K562 (cell line): ENCODE measurements around the gene PCGF6. TPM values are rescaled to one million over a fixed set of nuclear protein-coding genes. Genes with fewer than 3 reads are reported as not detected.

Experiments used
- ATAC-seq: fragments of 200-7000 bp; cut with Tn5 transposase; 3 replicates; pipeline ENCODE4 v1.9.1; 2020; ENCODE audit warnings: moderate library complexity
- BruUV-seq: library from RNA; stranded (reverse); fragments of 400-500 nt; replicated peaks from 2 replicates; lab custom pipeline; 2021; lab: Mats Ljungman, UMichigan
- CTCF ChIA-PET: fragments of 300-600 bp; formaldehyde crosslinking; extraction: SDS; loops from one replicate; lab custom pipeline; 2021; ENCODE audit warnings: low intra/inter-chr PET ratio; lab: Yijun Ruan, JAX
- POLR2A ChIA-PET: fragments of 300-600, 350-650 bp; sonication (Branson Sonifier 250); formaldehyde crosslinking; extraction: SDS; loops from one replicate; lab custom pipeline; 2021; ENCODE audit warnings: antibody characterized with exemption, inconsistent platforms; lab: Yijun Ruan, JAX
- DNase-seq, 4 experiments: peaks; one replicate each; pipeline versions ENCODE4 v3.0.0 to v3.0.0-alpha.2; 2011 to 2018; ENCODE audit warnings: low spot score in 3 of 4, mixed read lengths in 3 of 4; ENCODE audit errors: extremely low read depth in 1 of 4
- FAIRE-seq: peaks from 2 replicates; lab custom pipeline; 2011; peaks lifted over from hg19 to GRCh38; lab: Jason Lieb, UNC
- H2AFZ ChIP-seq: 2 replicates; pipeline ENCODE4 v1.6.0; 2011; ENCODE audit warnings: low read depth, low read length, control low read depth, inconsistent platforms
- H3K27ac ChIP-seq: fragments of 200-600 bp; 3 replicates; pipeline ENCODE4 v1.8.0; 2011; ENCODE audit warnings: low read depth, mild to moderate bottlenecking, control low read depth, inconsistent platforms, low read length, moderate library complexity, mixed read lengths; ENCODE audit errors: extremely low read depth
- H3K27me3 ChIP-seq, 2 experiments: fragments of 300-600 bp in 1 of 2; 2 replicates in 1 of 2; 3 replicates in 1 of 2; pipeline versions ENCODE4 v1.6.0 to v1.8.0; 2011; ENCODE audit warnings: inconsistent platforms in 2 of 2, low read length in 2 of 2, mild to moderate bottlenecking in 1 of 2, mixed read lengths in 1 of 2, moderate library complexity in 1 of 2; ENCODE audit not compliant: control insufficient read depth in 2 of 2, insufficient read depth in 2 of 2
- H3K36me3 ChIP-seq: fragments of 300-600 bp; 3 replicates; pipeline ENCODE4 v1.8.0; 2011; ENCODE audit warnings: mild to moderate bottlenecking, low read length, inconsistent platforms; ENCODE audit not compliant: control insufficient read depth, insufficient read depth
- H3K4me1 ChIP-seq, 2 experiments: fragments of 200-600 bp in 1 of 2; replicated peaks in 1 of 2; 2 replicates in 1 of 2; 3 replicates in 1 of 2; pipeline versions ENCODE4 v1.5.1 to v1.8.0; 2011; ENCODE audit warnings: inconsistent platforms in 2 of 2, low read length in 2 of 2, mild to moderate bottlenecking in 1 of 2, mixed read lengths in 1 of 2, moderate library complexity in 1 of 2; ENCODE audit not compliant: control insufficient read depth in 2 of 2, insufficient read depth in 2 of 2
- H3K4me2 ChIP-seq: 2 replicates; pipeline ENCODE4 v1.6.1; 2011; ENCODE audit warnings: low read length, control low read depth, inconsistent platforms, mixed read lengths; ENCODE audit not compliant: insufficient read depth
- H3K4me3 ChIP-seq: fragments of 200-600 bp; sonication (generic), shearing (Covaris generic); 2 replicates; pipeline ENCODE4 v1.5.1; 2016; ENCODE audit warnings: control low read depth, inconsistent platforms
- H3K79me2 ChIP-seq: fragments of 200-600 bp; 3 replicates; pipeline ENCODE4 v1.8.0; 2011; ENCODE audit warnings: low read length, inconsistent platforms; ENCODE audit not compliant: control insufficient read depth, insufficient read depth
- H3K9ac ChIP-seq, 2 experiments: 2 replicates each; pipeline versions ENCODE4 v1.6.0 to v1.6.1; 2011; ENCODE audit warnings: low read depth in 2 of 2, low read length in 2 of 2, control low read depth in 1 of 2, inconsistent platforms in 1 of 2, mild to moderate bottlenecking in 1 of 2, mixed read lengths in 1 of 2; ENCODE audit not compliant: insufficient read depth in 1 of 2
- H3K9me1 ChIP-seq: one replicate; pipeline ENCODE4 v1.6.0; 2011; ENCODE audit warnings: inconsistent platforms, mild to moderate bottlenecking, low read length, moderate library complexity; ENCODE audit not compliant: control insufficient read depth, insufficient read depth
- H3K9me3 ChIP-seq: replicated peaks from 2 replicates; pipeline ENCODE4 v1.5.1; 2011; ENCODE audit warnings: low read depth, low read length, inconsistent platforms; ENCODE audit not compliant: control insufficient read depth, insufficient read depth
- H4K20me1 ChIP-seq: replicated peaks from 2 replicates; pipeline ENCODE4 v1.6.1; 2011; ENCODE audit warnings: low read length, inconsistent platforms, mixed read lengths; ENCODE audit not compliant: control insufficient read depth, insufficient read depth
- CBX1 ChIP-seq: sonication (generic); IDR thresholded peaks from 2 replicates; pipeline ENCODE4 v1.6.1; 2016; ENCODE audit warnings: antibody characterized with exemption, low read depth, mild to moderate bottlenecking
- E2F3 ChIP-seq: fragments of 250-450 bp; sonication (Bioruptor Pico); IDR thresholded peaks from 2 replicates; pipeline ENCODE4 v1.4.0; 2020; ENCODE audit warnings: mild to moderate bottlenecking
- FOXJ2 ChIP-seq: fragments of 200-800 bp; sonication (Bioruptor generic); IDR thresholded peaks from 2 replicates; pipeline ENCODE4 v1.6.1; 2016; ENCODE audit warnings: missing genetic modification characterization, missing compliant biosample characterization
- GABPA ChIP-seq: fragments of 200-800 bp; sonication (Bioruptor generic); conservative IDR thresholded peaks from 2 replicates; pipeline ENCODE4 v1.6.1; 2016; ENCODE audit warnings: low read depth, missing genetic modification characterization, missing compliant biosample characterization
- GABPB2 ChIP-seq: fragments of 250-450 bp; sonication (Bioruptor Pico); conservative IDR thresholded peaks from 2 replicates; pipeline ENCODE4 v1.5.1; 2021; ENCODE audit warnings: mild to moderate bottlenecking
- NCOR1 ChIP-seq: fragments of 450-650 bp; IDR thresholded peaks from 2 replicates; pipeline ENCODE4 v1.6.1; 2016; ENCODE audit warnings: mild to moderate bottlenecking, moderate library complexity
- RBBP5 ChIP-seq: fragments of 200-600 bp; sonication (generic); IDR thresholded peaks from 2 replicates; pipeline ENCODE4 v1.6.1; 2012; ENCODE audit warnings: borderline replicate concordance, mild to moderate bottlenecking, low read length, control low read depth, inconsistent platforms; ENCODE audit not compliant: insufficient read depth, poor library complexity, severe bottlenecking
- RBM15 ChIP-seq: fragments of 200-400 bp; formaldehyde crosslinking; IDR thresholded peaks from 2 replicates; pipeline ENCODE4 v1.6.1; 2018; ENCODE audit warnings: mild to moderate bottlenecking, low read length, moderate library complexity; ENCODE audit not compliant: insufficient read depth
- TOE1 ChIP-seq, 2 experiments: fragments of 450-650 bp in 1 of 2; sonication (generic) in 1 of 2; formaldehyde crosslinking in 1 of 2; IDR thresholded peaks; 2 replicates each; pipeline versions ENCODE4 v1.7.1 to v1.8.0; 2016 to 2022; ENCODE audit warnings: borderline replicate concordance in 2 of 2, mild to moderate bottlenecking in 2 of 2, antibody characterized with exemption in 1 of 2, inconsistent platforms in 1 of 2, low read depth in 1 of 2, missing genetic modification reagents in 1 of 2, moderate library complexity in 1 of 2
- UBTF ChIP-seq, 2 experiments: IDR thresholded peaks; 2 replicates each; pipeline ENCODE4 v1.6.1; 2012; ENCODE audit warnings: improper control_type of control experiment in 2 of 2, low read depth in 2 of 2, low read length in 2 of 2, borderline replicate concordance in 1 of 2
- ZBTB34 ChIP-seq: fragments of 250-450 bp; sonication (Bioruptor Pico); IDR thresholded peaks from 2 replicates; pipeline ENCODE4 v1.8.0; 2021; ENCODE audit warnings: mild to moderate bottlenecking, moderate library complexity
- ZNF175 ChIP-seq: fragments of 200-800 bp; sonication (Bioruptor generic); IDR thresholded peaks from 2 replicates; pipeline ENCODE4 v1.6.1; 2016; ENCODE audit warnings: low read depth, mild to moderate bottlenecking, missing genetic modification characterization, missing compliant biosample characterization
- ZNF431 ChIP-seq: sonication (generic); formaldehyde crosslinking; IDR thresholded peaks from 2 replicates; pipeline ENCODE4 v1.8.0; 2022; ENCODE audit warnings: mild to moderate bottlenecking, missing genetic modification reagents
- ZNF655 ChIP-seq: fragments of 250-450 bp; sonication (Bioruptor Pico); IDR thresholded peaks from 2 replicates; pipeline ENCODE4 v1.5.0; 2021
- WGBS: fragments of 100-300 bp; shearing (Covaris generic); methylation state at CpG from one replicate; pipeline ENCODE4 v1.1.6; 2016; ENCODE audit warnings: low coverage, mixed read lengths; ENCODE audit not compliant: insufficient coverage; ENCODE audit errors: missing lambda C conversion rate; 5-methylcytosine and 5-hydroxymethylcytosine counted together
- in situ Hi-C: fragments of 300-500 bp; cut with MboI; formaldehyde crosslinking; loops from 4 replicates; pipeline ENCODE4 v1.15.0; 2018; ENCODE audit warnings: inconsistent platforms, mixed read lengths
- intact Hi-C: fragments of 100-400 bp; cut with micrococcal nuclease; formaldehyde crosslinking; loops from 2 replicates; pipeline ENCODE4 v1.14.2; 2022
- polyA plus RNA-seq, 8 experiments: library from polyadenylated mRNA; depleted of rRNA in 4 of 8; stranded (reverse) in 5 of 8; unstranded in 3 of 8; fragments of >200 nt; fragmentation: Nextera tagmentation in 2 of 8; fragmentation: Illumina TruSeq in 1 of 8; extraction: Ambion mirVana in 2 of 8; extraction: Trizol in 1 of 8; gene quantifications; 2 replicates each; pipeline versions ENCODE4 v1.2.1 to v1.2.3, GENCODE V29; 2011 to 2014; ENCODE audit warnings: inconsistent platforms in 1 of 8, missing spikeins in 1 of 8
- total RNA-seq, 7 experiments: library from RNA; depleted of rRNA in 6 of 7; stranded (reverse); fragments of >200 nt in 6 of 7; fragmentation: Illumina TruSeq in 2 of 7; extraction: Trizol in 2 of 7; gene quantifications; 2 replicates each; pipeline versions ENCODE4 v1.2.1 to v1.2.3, GENCODE V29; 2011 to 2021; ENCODE audit warnings: low replicate concordance in 1 of 7
- TF ChIP-seq, protein P1 (sequence below): sonication (generic); formaldehyde crosslinking; IDR thresholded peaks from 2 replicates; pipeline ENCODE4 v1.8.1; 2023; ENCODE audit warnings: mild to moderate bottlenecking, missing genetic modification reagents

PCGF6 gene
- total and polyA plus RNA-seq, 9 of the 15 experiments (the other 6 are each of a cell fraction or from before 2014, with no cell fraction given) = 8.4 to 24.6 (median 20.6) TPM

DNA sequence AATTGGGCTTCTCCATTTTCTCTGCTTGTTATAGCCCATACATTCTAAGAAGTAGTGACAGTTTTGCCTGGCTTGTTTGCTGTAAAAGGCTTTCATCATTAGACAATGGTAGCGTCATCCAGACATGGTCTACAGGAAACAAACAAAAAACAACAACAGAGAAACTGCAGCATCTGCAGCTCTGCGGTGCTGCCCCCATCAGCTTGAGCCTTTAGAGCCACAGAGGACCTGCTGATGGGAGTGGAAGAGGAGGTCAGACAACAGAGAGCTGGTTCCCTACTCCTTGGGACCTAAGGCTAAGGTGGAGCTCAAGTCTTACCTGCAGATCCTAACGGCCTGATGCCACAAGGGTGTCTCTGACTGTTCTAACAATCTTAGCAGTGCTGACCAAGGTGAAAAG, 70.9 kb downstream of the PCGF6 start:
- DNase-seq (no peak), FAIRE-seq (no peak), ATAC-seq (no peak)
- WGBS = 0% methylated on average over 3 of the region's 3 CpGs
- H3K36me3 ChIP-seq = no peaks in the 10 kb centered on the region
- intact Hi-C loops (no loop called here), in situ Hi-C loops (no loop called here)
- no peak overlapping the region for H3K9ac ChIP-seq
- H3K9me1 ChIP-seq = no peaks in the 10 kb centered on the region
- no TSS peak for BruUV-seq
- H3K9me3 ChIP-seq = no peaks in the 10 kb centered on the region
- CTCF ChIA-PET = no interaction called here
- H3K27ac ChIP-seq = no peak overlapping the region
- H3K27me3 ChIP-seq = peaks cover 0 to 20% of the 10 kb centered on the region in 2 experiments; a peak in 3 of 5 replicates
- H3K4me1 ChIP-seq = peaks cover 0 to 3% of the 10 kb centered on the region in 2 experiments; a peak in 2 of 5 replicates
- H2AFZ ChIP-seq = no peak overlapping the region
- no peak overlapping the region for H3K4me3 ChIP-seq
- H3K4me2 ChIP-seq = no peak overlapping the region
- POLR2A ChIA-PET = no interaction called here
- no peaks in the 10 kb centered on the region; the same call in 1 of the 2 replicates for H4K20me1 ChIP-seq
- no peaks in the 10 kb centered on the region for H3K79me2 ChIP-seq
- TF ChIP-seq RBM15 (no peak), GABPB2 (no peak), NCOR1 (no peak), GABPA (tag) (no peak), RBBP5 (no peak), ZNF655 (no peak), FOXJ2 (tag) (no peak), E2F3 (CRISPR knock-in tag) (no peak), CBX1 (no peak), ZBTB34 (CRISPR knock-in tag) (no peak), ZNF175 (CRISPR knock-in tag) (no peak), TOE1 (IDR thresholded peaks at IDR 0.05; ENCODE audit: borderline replicate concordance) (no peak), TOE1 (CRISPR knock-in tag; IDR thresholded peaks at IDR 0.05; ENCODE audit: borderline replicate concordance, low read depth) (no peak), ZNF431 (no peak), UBTF (IDR thresholded peaks at IDR 0.05; ENCODE audit: borderline replicate concordance in 1 of 2, low read depth in 2 of 2, low read length in 2 of 2) (no peak)
- TF ChIP-seq, protein P1, sequence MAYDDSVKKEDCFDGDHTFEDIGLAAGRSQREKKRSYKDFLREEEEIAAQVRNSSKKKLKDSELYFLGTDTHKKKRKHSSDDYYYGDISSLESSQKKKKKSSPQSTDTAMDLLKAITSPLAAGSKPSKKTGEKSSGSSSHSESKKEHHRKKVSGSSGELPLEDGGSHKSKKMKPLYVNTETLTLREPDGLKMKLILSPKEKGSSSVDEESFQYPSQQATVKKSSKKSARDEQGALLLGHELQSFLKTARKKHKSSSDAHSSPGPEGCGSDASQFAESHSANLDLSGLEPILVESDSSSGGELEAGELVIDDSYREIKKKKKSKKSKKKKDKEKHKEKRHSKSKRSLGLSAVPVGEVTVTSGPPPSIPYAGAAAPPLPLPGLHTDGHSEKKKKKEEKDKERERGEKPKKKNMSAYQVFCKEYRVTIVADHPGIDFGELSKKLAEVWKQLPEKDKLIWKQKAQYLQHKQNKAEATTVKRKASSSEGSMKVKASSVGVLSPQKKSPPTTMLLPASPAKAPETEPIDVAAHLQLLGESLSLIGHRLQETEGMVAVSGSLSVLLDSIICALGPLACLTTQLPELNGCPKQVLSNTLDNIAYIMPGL (CRISPR knock-in tag) = no peak
